Upper lobe of left lung (tissue), 4 donors: ENCODE data around the gene ROR2.

Source experiments
- CTCF ChIP-seq, 6 experiments: fragments of 450-650 bp in 4 of 6; fragments of 200-600 bp in 2 of 6; sonication (generic) in 2 of 6; IDR thresholded peaks; one replicate each; pipeline ENCODE4 v1.5.1; 2016 to 2019; ENCODE audit warnings: antibody characterized with exemption in 6 of 6
- POLR2A ChIP-seq, 4 donors: fragments of 450-650 bp; IDR thresholded peaks; one replicate each; pipeline ENCODE4 v1.5.1; 2016 to 2017; ENCODE audit warnings: antibody characterized with exemption in 4 of 4, mild to moderate bottlenecking in 2 of 4
- POLR2AphosphoS5 ChIP-seq, 2 donors: sonication (generic); formaldehyde crosslinking; IDR thresholded peaks; one replicate each; pipeline ENCODE4 v1.5.1; 2017; ENCODE audit warnings: antibody characterized with exemption in 2 of 2

- TF ChIP-seq POLR2A (IDR thresholded peaks at IDR 0.05) (no peak), CTCF (IDR thresholded peaks at IDR 0.05) (no peak), POLR2AphosphoS5 (IDR thresholded peaks at IDR 0.05) (no peak)
These were observed 179.8 kb downstream of the ROR2 start for GRCh38 chr9:91770229-91770628.
